Adrenal gland (tissue), 5 donors: ENCODE results near the gene HCN3.

Experiments used
- CTCF ChIP-seq, 6 experiments: fragments of 450-650 bp in 4 of 6; fragments of 200-600 bp in 2 of 6; sonication (generic) in 1 of 6; IDR thresholded peaks; 1 replicate in 5 of 6; 2 replicates in 1 of 6; pipeline versions ENCODE4 v1.5.1 to v1.8.0; 2016 to 2021; ENCODE audit warnings: antibody characterized with exemption in 6 of 6, mild to moderate bottlenecking in 2 of 6, moderate library complexity in 1 of 6
- POLR2A ChIP-seq, 2 donors: fragments of 450-650 bp; IDR thresholded peaks; one replicate each; pipeline ENCODE4 v1.6.1; 2017; ENCODE audit warnings: antibody characterized with exemption in 2 of 2, mild to moderate bottlenecking in 2 of 2, moderate library complexity in 1 of 2
- donor health status: DM: no; HTN: no; CAD: no.

GRCh38 chr1:155308493-155309422 is 31.5 kb downstream of the HCN3 start, which contains the start of gene FDPS:
- TF ChIP-seq CTCF (IDR thresholded peaks at IDR 0.05) (peak in 5 of 6 experiments; percentile 16 to 46 (median 35)), POLR2A (IDR thresholded peaks at IDR 0.05) (peak; percentile 72 to 87)
